Endothelial cell of umbilical vein (primary cell): Measurements from ENCODE around the gene CADPS. TPM values are rescaled to one million over a fixed set of nuclear protein-coding genes. Genes with fewer than 3 reads are reported as not detected.

Source experiments
- BruUV-seq: library from RNA; stranded (reverse); fragments of 400-500 nt; replicated peaks from 2 replicates; lab custom pipeline; 2021; lab: Mats Ljungman, UMichigan
- CTCF ChIA-PET: fragments of 300-600, 350-600 bp; sonication (Branson Sonifier 250); formaldehyde crosslinking; loops from one replicate; lab custom pipeline; 2021; ENCODE audit warnings: antibody characterized with exemption, inconsistent platforms; lab: Charles Lee
- POLR2A ChIA-PET: fragments of 300-600, 350-600 bp; sonication (Branson Sonifier 250); formaldehyde crosslinking; loops from one replicate; lab custom pipeline; 2021; ENCODE audit warnings: antibody characterized with exemption, inconsistent platforms; lab: Charles Lee
- DNase-seq: peaks from one replicate; pipeline ENCODE4 v3.0.0-alpha.2; 2011; ENCODE audit warnings: low read depth, low spot score
- FAIRE-seq: peaks from 2 replicates; lab custom pipeline; 2011; peaks lifted over from hg19 to GRCh38; lab: Jason Lieb, UNC
- H2AFZ ChIP-seq: 2 replicates; pipeline ENCODE4 v1.6.0; 2012; ENCODE audit warnings: low read depth, low read length, control low read depth, inconsistent platforms
- H3K27ac ChIP-seq: 2 replicates; pipeline ENCODE4 v1.5.1; 2011; ENCODE audit warnings: low read depth, mild to moderate bottlenecking, control low read depth, low read length, moderate library complexity; ENCODE audit not compliant: insufficient read depth
- H3K27me3 ChIP-seq, 2 experiments: 2 replicates each; pipeline versions ENCODE4 v1.6.0 to v1.6.1; 2011; ENCODE audit warnings: low read length in 2 of 2, mixed read lengths in 1 of 2; ENCODE audit not compliant: control insufficient read depth in 2 of 2, insufficient read depth in 2 of 2
- H3K36me3 ChIP-seq, 2 experiments: 2 replicates in 1 of 2; 3 replicates in 1 of 2; pipeline ENCODE4 v1.5.1; 2011; ENCODE audit warnings: low read length in 2 of 2, mild to moderate bottlenecking in 1 of 2, moderate library complexity in 1 of 2; ENCODE audit not compliant: control insufficient read depth in 2 of 2, insufficient read depth in 2 of 2; ENCODE audit errors: extremely low read depth in 1 of 2
- H3K4me1 ChIP-seq: 3 replicates; pipeline ENCODE4 v1.5.1; 2011; ENCODE audit warnings: mild to moderate bottlenecking, low read length; ENCODE audit not compliant: control insufficient read depth, insufficient read depth; ENCODE audit errors: extremely low read depth
- H3K4me2 ChIP-seq: 2 replicates; pipeline ENCODE4 v1.6.1; 2011; ENCODE audit warnings: low read length, control low read depth, mixed read lengths; ENCODE audit not compliant: insufficient read depth
- H3K4me3 ChIP-seq, 3 experiments: fragments of 200-600 bp in 1 of 3; sonication (generic), shearing (Covaris generic) in 1 of 3; replicated peaks in 1 of 3; 2 replicates each; pipeline ENCODE4 v1.5.1; 2011 to 2016; ENCODE audit warnings: control low read depth in 3 of 3, low read length in 3 of 3, mild to moderate bottlenecking in 2 of 3, inconsistent platforms in 1 of 3, low read depth in 1 of 3, moderate library complexity in 1 of 3; ENCODE audit not compliant: insufficient read depth in 1 of 3
- H3K79me2 ChIP-seq: 2 replicates; pipeline ENCODE4 v1.6.0; 2012; ENCODE audit warnings: low read length, inconsistent platforms; ENCODE audit not compliant: control insufficient read depth, insufficient read depth
- H3K9ac ChIP-seq: replicated peaks from 2 replicates; pipeline ENCODE3; 2011; ENCODE audit warnings: low read length, control low read depth; ENCODE audit not compliant: insufficient read depth; ENCODE audit errors: extremely low read depth
- H3K9me1 ChIP-seq: replicated peaks from 3 replicates; pipeline ENCODE4 v1.6.0; 2011; ENCODE audit warnings: mild to moderate bottlenecking, low read length; ENCODE audit not compliant: control insufficient read depth, insufficient read depth; ENCODE audit errors: extremely low read depth
- H3K9me3 ChIP-seq: replicated peaks from 2 replicates; pipeline ENCODE4 v1.5.1; 2012; ENCODE audit warnings: low read length, inconsistent platforms; ENCODE audit not compliant: control insufficient read depth, insufficient read depth
- H4K20me1 ChIP-seq: replicated peaks from 2 replicates; pipeline ENCODE3; 2011; ENCODE audit warnings: mild to moderate bottlenecking, low read length; ENCODE audit not compliant: control insufficient read depth, insufficient read depth; ENCODE audit errors: extremely low read depth
- EZH2 ChIP-seq: IDR thresholded peaks from 2 replicates; pipeline ENCODE4 v1.6.1; 2012; ENCODE audit warnings: borderline replicate concordance, low read depth, mild to moderate bottlenecking, moderate library complexity, low read length, inconsistent platforms; ENCODE audit not compliant: severe bottlenecking
- FOS ChIP-seq: IDR thresholded peaks from 2 replicates; pipeline ENCODE4 v1.6.1; 2011; ENCODE audit warnings: mild to moderate bottlenecking, low read length, moderate library complexity, borderline replicate concordance; ENCODE audit not compliant: insufficient read depth
- JUN ChIP-seq: IDR thresholded peaks from 2 replicates; pipeline ENCODE4 v1.6.1; 2011; ENCODE audit warnings: borderline replicate concordance, low read depth; ENCODE audit not compliant: insufficient read length, insufficient read depth
- MYC ChIP-seq: IDR thresholded peaks from one replicate; pipeline ENCODE4 v1.6.1; 2011; ENCODE audit warnings: mild to moderate bottlenecking, low read depth, low read length
- POLR2A ChIP-seq: IDR thresholded peaks from 2 replicates; pipeline ENCODE4 v1.6.1; 2012; ENCODE audit warnings: low read depth, mild to moderate bottlenecking, control low read depth, low read length
- POLR2AphosphoS5 ChIP-seq: IDR thresholded peaks from 2 replicates; pipeline ENCODE4 v1.6.1; 2012; ENCODE audit warnings: low read depth, mild to moderate bottlenecking, control low read depth, low read length, moderate library complexity; ENCODE audit not compliant: insufficient read depth
- dilution Hi-C: fragments of 300-500 bp; cut with MboI; formaldehyde crosslinking; loops from one replicate; pipeline ENCODE4 v1.15.0; 2019; ENCODE audit warnings: low sequenced_read_pairs; ENCODE audit not compliant: extremely low pct_ligation_motif_present
- intact Hi-C: fragments of 100-400 bp; cut with micrococcal nuclease; formaldehyde crosslinking; loops from one replicate; pipeline ENCODE4 v1.10.0; 2022
- polyA plus RNA-seq, 4 experiments: library from polyadenylated mRNA; depleted of rRNA in 3 of 4; stranded (reverse) in 3 of 4; unstranded in 1 of 4; fragments of >200 nt; gene quantifications; 2 replicates each; pipeline versions ENCODE4 v1.2.1 to v1.2.3, GENCODE V29; 2011 to 2012; ENCODE audit warnings: missing spikeins in 1 of 4
- total RNA-seq: library from RNA; stranded (reverse); gene quantifications from 2 replicates; pipeline ENCODE4 v1.2.3, GENCODE V29; 2021
- TF ChIP-seq, protein P1 (sequence below): IDR thresholded peaks from 2 replicates; pipeline ENCODE4 v1.6.1; 2011; ENCODE audit not compliant: insufficient read depth, insufficient read length
- TF ChIP-seq, protein P2 (sequence below), 2 donors: IDR thresholded peaks; 1 replicate in 1 of 2; 2 replicates in 1 of 2; pipeline ENCODE4 v1.5.1; 2011; ENCODE audit warnings: low read length in 2 of 2, mild to moderate bottlenecking in 2 of 2, moderate library complexity in 2 of 2, control low read depth in 1 of 2, inconsistent platforms in 1 of 2, low read depth in 1 of 2; ENCODE audit not compliant: insufficient read depth in 1 of 2; ENCODE audit errors: extremely low read depth in 1 of 2

Gene CADPS
- total and polyA plus RNA-seq, 2 donors (not counting 3 experiments of a cell fraction or from before 2014, with no cell fraction given): not detected

DNA sequence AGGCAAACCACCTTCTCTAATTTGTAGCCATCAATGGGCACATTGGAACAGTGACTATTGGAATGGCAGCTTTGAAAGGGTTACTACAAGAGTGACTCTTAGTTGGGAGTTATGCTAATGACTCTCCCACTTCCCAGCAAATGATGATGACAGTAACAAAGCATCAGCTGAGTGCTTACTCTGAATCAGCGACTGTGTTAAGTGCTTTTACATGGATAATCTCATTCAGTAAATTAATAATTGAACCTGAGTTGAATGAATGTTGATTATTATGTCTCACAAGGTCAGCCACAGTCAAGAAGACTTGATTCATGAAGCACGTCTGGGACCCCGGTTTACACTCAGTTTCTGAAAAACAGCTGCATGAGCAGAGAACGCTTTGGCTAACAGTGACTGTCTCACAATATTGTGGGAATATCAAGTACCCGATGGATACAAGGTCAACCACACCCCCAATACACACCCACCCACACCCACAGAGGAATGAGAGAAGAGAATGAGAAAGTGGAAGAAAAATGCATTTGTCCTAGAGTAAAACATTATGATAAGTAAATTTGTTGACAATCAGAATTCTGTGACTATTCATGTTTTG lies 259.9 kb downstream of the CADPS start:
- Histone ChIP-seq H3K9me3 (no peaks in the 10 kb centered on the region), H3K4me1 (no peaks in the 10 kb centered on the region), H3K27me3 (no peaks in the 10 kb centered on the region), H3K4me3 (no peak overlapping the region), H4K20me1 (no peaks in the 10 kb centered on the region), H3K36me3 (no peaks in the 10 kb centered on the region), H3K9ac (no peak overlapping the region), H3K9me1 (no peaks in the 10 kb centered on the region), H3K27ac (no peak overlapping the region), H2AFZ (no peak overlapping the region), H3K79me2 (no peaks in the 10 kb centered on the region), H3K4me2 (no peak overlapping the region)
- ChIA-PET POLR2A (no interaction called here), CTCF (interaction anchor here (1.3 kb wide), 1 partner anchor 11 kb away, joined by 4 read pairs; no protein-coding TSS in a partner anchor)
- dilution Hi-C loops: no loop called here
- TF ChIP-seq POLR2AphosphoS5 (no peak), POLR2A (no peak), FOS (no peak), JUN (no peak)
- TF ChIP-seq, protein P1, sequence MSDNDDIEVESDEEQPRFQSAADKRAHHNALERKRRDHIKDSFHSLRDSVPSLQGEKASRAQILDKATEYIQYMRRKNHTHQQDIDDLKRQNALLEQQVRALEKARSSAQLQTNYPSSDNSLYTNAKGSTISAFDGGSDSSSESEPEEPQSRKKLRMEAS: no peak
- no peak for FAIRE-seq
- BruUV-seq: no TSS peak
- intact Hi-C loops: no loop called here
- no peak for DNase-seq

DNA sequence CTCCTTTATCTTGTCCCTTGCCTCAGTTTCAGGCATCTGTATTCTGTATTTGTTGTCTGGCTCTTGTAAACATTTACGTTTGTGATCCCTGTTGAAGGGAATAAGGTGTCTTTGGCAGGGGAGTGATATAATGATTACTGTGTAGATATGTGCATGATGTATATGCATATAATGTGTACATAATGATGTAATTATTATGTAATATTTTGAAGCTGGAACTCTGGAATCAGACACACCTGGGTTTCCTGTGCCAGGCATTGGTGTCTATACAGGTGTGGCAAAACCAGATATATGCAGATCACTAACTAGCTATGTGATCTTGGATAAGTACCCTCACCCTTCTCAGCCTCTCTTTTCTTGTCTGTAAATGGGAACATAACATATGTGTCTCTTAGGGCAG lies 260.7 kb downstream of the CADPS start:
- no TSS peak for BruUV-seq
- H3K9me1 ChIP-seq: no peaks in the 10 kb centered on the region
- no peaks in the 10 kb centered on the region for H3K79me2 ChIP-seq
- H3K27me3 ChIP-seq: no peaks in the 10 kb centered on the region
- H3K27ac ChIP-seq: no peak overlapping the region
- no peak overlapping the region for H3K4me2 ChIP-seq
- DNase-seq (no peak), FAIRE-seq (no peak)
- no peak overlapping the region for H2AFZ ChIP-seq
- ChIA-PET POLR2A (no interaction called here), CTCF (interaction anchor here (1.3 kb wide), 1 partner anchor 10 kb away, joined by 4 read pairs; no protein-coding TSS in a partner anchor)
- dilution Hi-C loops: no loop called here
- H4K20me1 ChIP-seq: no peaks in the 10 kb centered on the region
- intact Hi-C loops: no loop called here
- H3K9ac ChIP-seq: no peak overlapping the region
- H3K36me3 ChIP-seq: no peaks in the 10 kb centered on the region
- no peak overlapping the region for H3K4me3 ChIP-seq
- TF ChIP-seq MYC (no peak), JUN (no peak), EZH2 (no peak), POLR2AphosphoS5 (no peak)
- TF ChIP-seq, protein P2, sequence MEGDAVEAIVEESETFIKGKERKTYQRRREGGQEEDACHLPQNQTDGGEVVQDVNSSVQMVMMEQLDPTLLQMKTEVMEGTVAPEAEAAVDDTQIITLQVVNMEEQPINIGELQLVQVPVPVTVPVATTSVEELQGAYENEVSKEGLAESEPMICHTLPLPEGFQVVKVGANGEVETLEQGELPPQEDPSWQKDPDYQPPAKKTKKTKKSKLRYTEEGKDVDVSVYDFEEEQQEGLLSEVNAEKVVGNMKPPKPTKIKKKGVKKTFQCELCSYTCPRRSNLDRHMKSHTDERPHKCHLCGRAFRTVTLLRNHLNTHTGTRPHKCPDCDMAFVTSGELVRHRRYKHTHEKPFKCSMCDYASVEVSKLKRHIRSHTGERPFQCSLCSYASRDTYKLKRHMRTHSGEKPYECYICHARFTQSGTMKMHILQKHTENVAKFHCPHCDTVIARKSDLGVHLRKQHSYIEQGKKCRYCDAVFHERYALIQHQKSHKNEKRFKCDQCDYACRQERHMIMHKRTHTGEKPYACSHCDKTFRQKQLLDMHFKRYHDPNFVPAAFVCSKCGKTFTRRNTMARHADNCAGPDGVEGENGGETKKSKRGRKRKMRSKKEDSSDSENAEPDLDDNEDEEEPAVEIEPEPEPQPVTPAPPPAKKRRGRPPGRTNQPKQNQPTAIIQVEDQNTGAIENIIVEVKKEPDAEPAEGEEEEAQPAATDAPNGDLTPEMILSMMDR (IDR thresholded peaks at IDR 0.05; ENCODE audit: extremely low read depth in 1 of 2, insufficient read depth in 1 of 2, low read depth in 1 of 2, low read length in 2 of 2): no peak
- H3K4me1 ChIP-seq: no peaks in the 10 kb centered on the region
- H3K9me3 ChIP-seq: no peaks in the 10 kb centered on the region
